ENCODE measurements around the gene MYMX.

DNA sequence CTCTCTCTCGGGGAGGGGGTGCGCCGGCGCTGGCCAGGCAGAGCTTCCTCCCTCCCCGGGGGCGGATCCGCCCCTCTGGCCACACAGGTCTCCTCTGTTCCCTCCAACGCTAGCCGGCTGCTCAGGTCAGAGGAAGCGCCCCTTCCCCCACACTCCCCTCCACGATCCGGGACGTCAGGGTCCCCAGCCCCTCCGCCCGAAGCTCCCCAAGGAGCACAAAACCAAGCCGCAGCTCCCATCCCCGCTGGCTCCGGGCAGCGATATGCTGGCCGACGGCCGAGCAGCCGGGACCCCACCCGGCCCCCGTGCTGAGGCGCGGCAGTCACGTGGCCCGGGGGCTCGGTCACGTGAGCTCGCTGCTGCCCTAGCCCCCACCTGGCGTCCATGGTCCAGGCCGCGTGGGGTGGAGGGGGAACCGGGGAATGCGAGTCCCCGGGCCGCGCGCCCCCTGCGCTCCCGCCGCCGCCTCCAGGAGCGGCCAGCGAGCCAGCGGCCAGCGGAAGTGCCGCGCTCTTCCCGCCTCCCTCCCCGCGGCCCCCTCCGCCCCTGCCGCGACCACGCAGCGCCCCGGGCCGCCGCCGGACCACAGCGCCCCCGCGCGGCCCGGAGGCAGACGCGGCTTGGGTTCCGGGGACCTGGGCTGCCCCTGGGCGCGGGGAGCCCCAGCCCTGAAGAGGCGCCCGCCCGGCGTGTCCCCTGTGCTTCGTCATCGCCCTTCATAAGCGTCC lies 40.5 kb downstream of the MYMX start, which contains the start of gene SLC35B2:
- TF ChIP-seq CTCF (IDR thresholded peaks at IDR 0.05), result peak; percentile 90 to 95 (median 93)
- no peak for TF ChIP-seq EP300 (IDR thresholded peaks at IDR 0.05)
- TF ChIP-seq POLR2AphosphoS5 (IDR thresholded peaks at IDR 0.05), result peak; percentile 42 to 76
- TF ChIP-seq POLR2A (IDR thresholded peaks at IDR 0.05), result peak in 3 of 4 donors; percentile 51 to 79 (median 53)
